A549 treated with AZD2906 at 1 μM for 4 hours (cell line): ENCODE results near the gene SNX8. TPM values are rescaled to one million over a fixed set of nuclear protein-coding genes. Genes with fewer than 3 reads are reported as not detected.

Experiments used
- total RNA-seq: library from RNA; stranded (reverse); fragments of 200-300 nt; extraction: Qiagen RNA extraction; gene quantifications from 5 replicates; pipeline ENCODE4 v1.2.3, GENCODE V29; 2022

SNX8 gene
- 79.3 to 128 TPM (median 117 TPM) in 5 replicates for total RNA-seq

DNA sequence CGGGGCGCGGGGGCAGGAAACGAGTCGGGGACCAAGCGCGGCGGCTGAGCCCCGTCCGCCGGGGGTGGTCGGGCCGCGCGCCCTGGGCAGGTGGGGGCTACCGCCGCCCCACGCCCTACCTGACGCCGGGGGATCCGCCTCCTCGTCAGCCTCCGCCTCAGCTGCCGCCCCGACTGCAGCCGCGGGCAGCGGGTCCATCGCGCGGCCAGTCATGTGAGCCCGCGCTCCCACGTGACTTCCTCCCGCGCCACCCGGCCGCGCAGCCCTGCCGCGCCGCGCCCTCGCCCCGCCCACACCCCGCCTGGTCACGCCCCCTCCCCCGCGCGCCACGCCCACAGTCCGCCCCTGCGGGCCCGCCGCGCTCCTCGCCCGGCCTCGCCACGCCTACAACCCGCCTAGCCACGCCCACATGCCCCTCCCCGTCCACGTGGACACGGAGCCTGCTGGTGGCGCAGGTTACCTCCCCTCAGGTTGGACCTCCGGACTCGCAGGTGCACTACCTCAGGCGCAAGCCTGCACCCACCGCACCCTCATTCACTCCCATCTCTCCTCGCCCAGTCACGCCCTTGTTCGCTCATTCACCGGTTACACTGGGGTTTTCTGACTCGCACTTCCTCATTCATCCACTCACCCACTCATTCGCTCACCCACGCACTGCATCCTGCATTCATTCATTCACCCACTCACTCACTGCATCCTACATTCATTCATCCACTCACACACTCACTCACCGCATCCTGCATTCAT lies at the start of gene SNX8:
TSS of gene SNX8 (minus strand) at position 233 of the 747 bp plus-strand sequence. CDS start at position 213, 20 bp downstream.

DNA sequence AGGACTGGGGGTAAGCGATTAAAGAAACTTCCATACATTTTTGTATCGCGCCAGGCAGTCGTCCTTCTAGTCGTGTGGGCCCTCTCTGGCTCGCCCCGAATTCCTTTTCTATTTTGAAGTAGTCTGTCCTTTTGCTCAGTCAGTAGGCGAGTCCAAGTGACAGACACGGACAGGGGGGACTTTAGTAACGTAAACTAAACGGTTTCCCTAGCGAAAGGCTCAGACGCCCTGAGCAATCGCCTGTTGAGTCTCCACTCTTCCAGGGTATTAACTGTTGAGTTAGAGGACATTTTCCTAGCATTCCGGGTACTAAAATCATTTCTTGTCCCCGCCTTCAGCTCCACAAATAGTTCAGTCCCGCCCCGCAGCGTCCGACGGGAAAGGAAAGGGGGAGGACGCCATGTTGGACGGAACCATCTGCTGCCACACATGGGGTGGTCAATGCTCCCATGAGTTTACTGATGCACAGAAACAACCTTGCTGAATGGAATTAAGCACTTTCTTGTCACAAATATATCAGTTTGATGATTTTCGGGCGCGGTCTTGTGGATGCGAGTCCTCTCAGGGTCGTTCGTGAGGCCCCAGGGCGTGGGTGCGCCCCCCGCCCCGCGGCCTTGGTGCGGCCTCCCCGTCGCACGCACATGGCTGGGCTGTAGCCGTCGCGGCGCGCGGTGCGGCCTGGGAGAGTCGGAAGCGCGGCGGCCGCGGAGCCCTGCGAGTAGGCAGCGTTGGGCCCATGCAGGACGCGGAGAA lies 40.1 kb upstream of the SNX8 start, which contains the start of gene EIF3B:
TSS of gene EIF3B (plus strand) at position 642 of the 753 bp plus-strand sequence. CDS start at position 737, 95 bp downstream.

GRCh38 chr7:2241580-2242540 lies 72.4 kb downstream of the SNX8 start, which contains the start of the genes MRM2 and NUDT1:
Gene MRM2, minus strand, starts transcription at chr7:2242205. Its CDS starts 36 bp downstream, at chr7:2242169.
Gene NUDT1, plus strand, starts transcription at chr7:2242226. Its CDS starts 2,349 bp downstream, at chr7:2244575.

GRCh38 chr7:2232766-2233520 lies 81.3 kb downstream of the SNX8 start, which contains the start of gene MAD1L1:
Gene MAD1L1, minus strand, starts transcription at chr7:2232945. Its CDS starts 2,812 bp downstream, at chr7:2230133.

Other genes with a start within 250 kb of the SNX8 start
- 19.5 to 26.6 TPM (median 23.7 TPM) in 5 replicates for gene MAD1L1, start 81.5 kb downstream of the SNX8 start, total RNA-seq
- 52.3 to 53.6 TPM (median 53.1 TPM) in 5 replicates for gene MRM2, start 72.2 kb downstream of the SNX8 start, total RNA-seq
- 82.6 to 117 TPM (median 104 TPM) in 5 replicates for gene NUDT1, start 72.2 kb downstream of the SNX8 start, total RNA-seq
- gene EIF3B, start 40.4 kb upstream of the SNX8 start, total RNA-seq, result 216 to 266 TPM (median 224 TPM) in 5 replicates
- gene CHST12, start 89.2 kb upstream of the SNX8 start, total RNA-seq, result 7.5 to 15.6 TPM (median 12.3 TPM) in 5 replicates
- not detected in 5 replicates for gene GRIFIN, start 162.0 kb upstream of the SNX8 start, total RNA-seq
- gene LFNG, start 205.3 kb upstream of the SNX8 start, total RNA-seq, result 10.4 to 18.7 TPM (median 18.2 TPM) in 5 replicates
- 22.2 to 36.6 TPM (median 33.7 TPM) in 5 replicates for gene BRAT1, start 241.1 kb upstream of the SNX8 start, total RNA-seq
- 9.0 to 12.4 TPM (median 10.5 TPM) in 5 replicates for gene IQCE, start 244.5 kb upstream of the SNX8 start, total RNA-seq